Activated B cell treated with CpG ODN at 0.5 μM for 24 hours (primary cell): ENCODE results near the gene CLPSL2. TPM values are rescaled to one million over a fixed set of nuclear protein-coding genes. Genes with fewer than 3 reads are reported as not detected.

Source experiments
- ATAC-seq: fragments of 200-7000 bp; cut with Tn5 transposase; one replicate; pipeline ENCODE4 v1.10.0; 2021; ENCODE audit warnings: low read depth, mild to moderate bottlenecking, moderate library complexity
- CTCF ChIA-PET: fragments of 350-600 bp; sonication (Branson Sonifier 250); formaldehyde crosslinking; loops from one replicate; lab custom pipeline; 2021; ENCODE audit warnings: antibody characterized with exemption; lab: Charles Lee
- POLR2A ChIA-PET: fragments of 350-600 bp; sonication (Branson Sonifier 250); formaldehyde crosslinking; loops from one replicate; lab custom pipeline; 2021; ENCODE audit warnings: antibody characterized with exemption; lab: Charles Lee
- DNase-seq: peaks from one replicate; pipeline ENCODE4 v3.0.0; 2022
- H3K27ac Mint-ChIP-seq: one replicate; pipeline ENCODE4 v1.8.0; 2020; ENCODE audit warnings: mixed read lengths
- H3K27me3 Mint-ChIP-seq: one replicate; pipeline ENCODE4 v1.8.0; 2021; ENCODE audit warnings: mixed read lengths
- H3K36me3 Mint-ChIP-seq: one replicate; pipeline ENCODE4 v1.8.0; 2021; ENCODE audit warnings: low read depth, mixed read lengths
- H3K4me1 Mint-ChIP-seq: one replicate; pipeline ENCODE4 v1.8.0; 2021; ENCODE audit warnings: mixed read lengths
- H3K4me3 Mint-ChIP-seq: one replicate; pipeline ENCODE4 v1.8.0; 2020; ENCODE audit warnings: mild to moderate bottlenecking, mixed read lengths
- H3K9me3 Mint-ChIP-seq: one replicate; pipeline ENCODE4 v1.8.0; 2020; ENCODE audit warnings: mixed read lengths
- intact Hi-C: fragments of 100-400 bp; cut with micrococcal nuclease; formaldehyde crosslinking; loops from one replicate; pipeline ENCODE4 v1.15.1; 2024
- total RNA-seq: library from RNA; stranded (reverse); gene quantifications from 2 replicates; pipeline ENCODE4 v1.2.3, GENCODE V29; 2022
- TF ChIP-seq, protein P1 (sequence below): fragments of 200-600 bp; IDR thresholded peaks from one replicate; pipeline ENCODE4 v1.8.0; 2022; ENCODE audit warnings: antibody characterized with exemption, mild to moderate bottlenecking

The CLPSL2 gene
- total RNA-seq, 1 donor from 2014 or later = not detected

DNA sequence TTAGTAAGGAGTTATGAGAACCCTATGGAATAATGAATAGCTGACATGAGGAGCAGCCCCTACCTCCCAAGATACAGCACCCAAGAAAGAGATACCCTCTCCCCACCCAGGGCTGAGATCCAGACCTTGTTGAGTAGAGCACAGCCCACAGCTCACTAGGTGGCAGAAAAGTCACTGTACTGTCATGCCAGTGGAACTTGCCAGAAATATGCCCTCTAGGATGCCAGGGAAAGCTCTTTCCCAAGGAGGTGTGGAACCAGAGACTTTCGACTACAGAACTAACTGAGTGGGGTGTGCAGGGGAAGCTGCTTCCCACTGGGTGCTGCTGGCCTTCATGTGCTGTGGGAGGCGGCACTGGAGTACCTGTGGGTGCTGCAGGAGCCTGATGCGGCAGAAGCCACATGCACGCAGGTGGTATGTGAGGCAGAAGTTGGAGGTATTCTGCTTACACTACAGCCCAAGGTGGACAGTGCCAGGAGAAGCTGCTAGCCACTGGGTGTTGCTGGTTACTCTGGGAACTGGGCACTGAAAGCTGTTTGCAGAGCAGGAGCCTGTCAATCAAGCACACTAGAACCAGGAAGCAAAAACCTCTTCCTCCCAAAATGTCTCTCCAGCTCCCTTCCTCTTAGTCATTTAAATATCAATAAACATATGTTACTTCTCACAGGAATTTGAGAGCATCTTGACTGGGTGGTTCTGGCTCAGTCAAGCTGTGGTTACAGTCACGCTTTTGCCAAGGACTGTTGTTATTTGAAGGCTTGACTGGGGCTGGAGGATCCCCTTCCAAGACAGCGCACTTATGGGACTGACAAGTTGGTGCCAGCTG lies 21.7 kb upstream of the CLPSL2 start:
- no peak for ATAC-seq
- TF ChIP-seq, protein P1, sequence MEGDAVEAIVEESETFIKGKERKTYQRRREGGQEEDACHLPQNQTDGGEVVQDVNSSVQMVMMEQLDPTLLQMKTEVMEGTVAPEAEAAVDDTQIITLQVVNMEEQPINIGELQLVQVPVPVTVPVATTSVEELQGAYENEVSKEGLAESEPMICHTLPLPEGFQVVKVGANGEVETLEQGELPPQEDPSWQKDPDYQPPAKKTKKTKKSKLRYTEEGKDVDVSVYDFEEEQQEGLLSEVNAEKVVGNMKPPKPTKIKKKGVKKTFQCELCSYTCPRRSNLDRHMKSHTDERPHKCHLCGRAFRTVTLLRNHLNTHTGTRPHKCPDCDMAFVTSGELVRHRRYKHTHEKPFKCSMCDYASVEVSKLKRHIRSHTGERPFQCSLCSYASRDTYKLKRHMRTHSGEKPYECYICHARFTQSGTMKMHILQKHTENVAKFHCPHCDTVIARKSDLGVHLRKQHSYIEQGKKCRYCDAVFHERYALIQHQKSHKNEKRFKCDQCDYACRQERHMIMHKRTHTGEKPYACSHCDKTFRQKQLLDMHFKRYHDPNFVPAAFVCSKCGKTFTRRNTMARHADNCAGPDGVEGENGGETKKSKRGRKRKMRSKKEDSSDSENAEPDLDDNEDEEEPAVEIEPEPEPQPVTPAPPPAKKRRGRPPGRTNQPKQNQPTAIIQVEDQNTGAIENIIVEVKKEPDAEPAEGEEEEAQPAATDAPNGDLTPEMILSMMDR = no peak
- intact Hi-C loops = no loop called here
- no peaks in the 10 kb centered on the region for H3K36me3 Mint-ChIP-seq
- H3K4me3 Mint-ChIP-seq = no peak overlapping the region
- H3K27ac Mint-ChIP-seq = no peak overlapping the region
- H3K9me3 Mint-ChIP-seq = no peaks in the 10 kb centered on the region
- H3K27me3 Mint-ChIP-seq = peaks cover 1% of the 10 kb centered on the region
- POLR2A ChIA-PET = no interaction called here
- peaks cover 20% of the 10 kb centered on the region for H3K4me1 Mint-ChIP-seq
- CTCF ChIA-PET = interaction anchor here (0.9 to 1.1 kb wide), 2 partner anchors 15 to 18 kb away, joined by 3 read pairs; no protein-coding TSS in a partner anchor
- DNase-seq = no peak

DNA sequence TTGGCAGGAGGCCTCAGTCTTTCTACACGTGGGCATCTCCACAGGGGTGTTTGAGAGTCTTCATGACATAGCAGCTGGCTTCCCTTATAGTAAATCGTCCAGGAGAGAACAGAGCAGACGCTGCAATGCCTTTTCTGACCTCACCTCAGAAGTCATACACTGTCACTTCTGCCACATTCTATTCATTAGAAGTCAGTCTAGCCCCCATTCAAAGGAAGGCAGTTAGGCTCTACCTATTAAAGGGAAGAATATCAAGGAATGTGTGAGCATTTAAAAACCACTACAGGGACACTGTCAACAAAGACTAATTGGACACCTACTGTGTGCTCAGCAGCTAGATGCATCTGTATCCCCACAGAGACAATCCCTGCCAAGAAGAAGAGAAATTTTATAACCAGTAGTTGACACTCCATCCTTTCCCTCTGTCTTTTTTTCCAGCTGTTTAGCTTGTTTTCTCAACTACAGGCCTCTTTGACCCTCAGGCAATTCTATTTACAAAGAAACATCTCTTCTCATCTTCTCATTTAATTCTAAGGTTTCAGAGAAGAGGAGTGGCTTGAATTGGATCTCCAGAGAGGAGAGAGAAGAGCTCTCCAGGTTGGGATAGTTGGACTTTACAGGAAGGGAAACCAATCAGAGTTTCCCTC lies 21.0 kb upstream of the CLPSL2 start:
- peaks cover 25% of the 10 kb centered on the region for H3K4me1 Mint-ChIP-seq
- DNase-seq (no peak), ATAC-seq (no peak)
- no peak overlapping the region for H3K4me3 Mint-ChIP-seq
- H3K27me3 Mint-ChIP-seq = peaks cover 5% of the 10 kb centered on the region
- TF ChIP-seq, protein P1 = no peak
- H3K27ac Mint-ChIP-seq = no peak overlapping the region
- ChIA-PET POLR2A (no interaction called here), CTCF (no interaction called here)
- H3K9me3 Mint-ChIP-seq = no peaks in the 10 kb centered on the region
- peaks cover 1% of the 10 kb centered on the region for H3K36me3 Mint-ChIP-seq
- intact Hi-C loops = no loop called here

GRCh38 chr6:35757456-35758123 lies 18.8 kb upstream of the CLPSL2 start:
- intact Hi-C loops = no loop called here
- H3K36me3 Mint-ChIP-seq = peaks cover 3% of the 10 kb centered on the region
- H3K27me3 Mint-ChIP-seq = peaks cover 10% of the 10 kb centered on the region
- DNase-seq (no peak), ATAC-seq (no peak)
- POLR2A ChIA-PET = interaction anchor here (0.6 kb wide), 1 partner anchor 256 kb away, joined by 7 read pairs; no protein-coding TSS in a partner anchor
- peaks cover 27% of the 10 kb centered on the region for H3K4me1 Mint-ChIP-seq
- H3K9me3 Mint-ChIP-seq = no peaks in the 10 kb centered on the region
- H3K27ac Mint-ChIP-seq = peak overlapping the region; percentile 57
- no peak overlapping the region for H3K4me3 Mint-ChIP-seq
- TF ChIP-seq, protein P1 = no peak
- CTCF ChIA-PET = interaction anchor here (1.0 kb wide), 1 partner anchor 22 kb away, joined by 3 read pairs; no protein-coding TSS in a partner anchor

DNA sequence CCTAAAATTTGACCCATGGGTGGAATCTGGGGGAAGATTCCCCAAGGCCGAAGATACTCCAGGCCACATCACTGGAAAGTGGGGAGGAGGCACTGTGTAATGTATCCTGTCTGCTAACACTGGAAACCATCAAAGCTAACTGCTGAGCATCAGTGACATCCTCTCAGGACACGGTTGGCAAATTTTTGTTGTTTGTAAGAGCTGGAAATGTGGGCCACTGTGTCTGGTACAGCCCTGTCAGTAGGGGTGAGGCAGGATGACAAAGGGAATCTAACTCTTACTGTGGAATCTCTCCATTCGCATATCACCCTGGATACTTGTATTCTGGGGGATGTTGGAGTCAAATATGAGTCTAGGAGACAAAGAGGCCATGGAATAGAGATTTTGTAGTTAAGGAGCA lies 17.0 kb upstream of the CLPSL2 start:
- peaks cover 24% of the 10 kb centered on the region for H3K27me3 Mint-ChIP-seq
- DNase-seq = no peak
- ATAC-seq = no peak
- TF ChIP-seq, protein P1 = no peak
- H3K36me3 Mint-ChIP-seq = peaks cover 3% of the 10 kb centered on the region
- no peak overlapping the region for H3K27ac Mint-ChIP-seq
- no peak overlapping the region for H3K4me3 Mint-ChIP-seq
- POLR2A ChIA-PET = interaction anchor here (0.9 to 1.6 kb wide), 3 partner anchors 11 to 32 kb away, joined by 3 to 6 read pairs (median 3); no protein-coding TSS in a partner anchor
- no peaks in the 10 kb centered on the region for H3K9me3 Mint-ChIP-seq
- intact Hi-C loops = no loop called here
- peaks cover 38% of the 10 kb centered on the region for H3K4me1 Mint-ChIP-seq
- CTCF ChIA-PET = no interaction called here
